Measurements from ENCODE around the gene TEKT2. TPM values are rescaled to one million over a fixed set of nuclear protein-coding genes. Genes with fewer than 3 reads are reported as not detected.
A peak's percentile ranks its signal among the peaks of the same experiment; 100 is the strongest.

Gene TEKT2
- total RNA-seq, 2 experiments from 2014 or later: 0.16 TPM; not detected in 1

DNA sequence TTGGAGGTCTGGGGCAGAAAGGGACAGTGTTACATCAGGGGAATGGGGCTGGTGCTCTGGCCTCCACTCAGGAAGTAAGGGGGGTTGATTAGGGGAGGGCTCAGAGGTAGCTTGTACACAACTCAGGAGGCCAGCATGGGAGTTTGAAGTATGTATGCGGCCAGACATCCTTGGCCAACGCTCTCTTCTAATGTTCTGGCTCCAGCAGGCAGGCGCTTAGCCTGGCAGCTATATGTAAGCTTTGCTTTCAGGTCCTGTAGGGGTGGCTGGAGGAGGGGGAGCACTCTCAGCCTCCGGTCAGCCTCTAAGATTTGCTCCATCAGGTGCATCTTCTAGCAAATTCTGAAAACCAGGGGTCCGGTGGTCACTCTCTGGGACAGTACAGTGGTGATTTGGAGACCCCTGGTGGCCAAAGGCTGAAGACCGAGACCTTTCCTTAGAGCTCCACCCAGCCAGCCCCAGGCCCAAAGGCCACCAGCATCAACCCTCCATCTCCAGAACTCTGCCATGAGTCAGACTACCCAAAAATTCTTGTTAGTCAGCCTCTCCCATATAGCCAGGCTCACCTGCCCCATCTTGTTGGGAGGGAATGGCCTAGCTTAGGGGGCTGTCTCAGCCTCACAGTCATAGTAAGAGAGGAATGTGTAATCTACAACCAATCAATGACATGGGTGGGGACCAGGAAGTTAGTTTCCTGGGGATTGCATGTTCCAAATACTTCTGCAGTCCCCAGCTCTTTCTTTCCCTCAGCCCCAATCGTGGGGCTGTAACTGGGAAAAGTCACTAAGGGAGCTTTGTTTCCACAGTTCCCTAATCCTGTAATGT, 50.8 kb downstream of the TEKT2 start:
- peaks cover 4% of the 10 kb centered on the region for H3K4me1 Mint-ChIP-seq
- ChIA-PET POLR2A (interaction anchor here (0.6 kb wide), 2 partner anchors 11 to 14 kb away, joined by 3 to 5 read pairs; partner anchors contain the start of gene TRAPPC3), CTCF (interaction anchor here (0.5 to 3.2 kb wide), 25 partner anchors 11 to 475 kb away, joined by 3 to 28 read pairs (median 4); no protein-coding TSS in a partner anchor)
- peaks cover 9% of the 10 kb centered on the region for H3K36me3 Mint-ChIP-seq (ENCODE audit: low read depth)
- peak; percentile 71 for DNase-seq
- no peaks in the 10 kb centered on the region for H3K9me3 Mint-ChIP-seq (ENCODE audit: low read depth)
- intact Hi-C loops (cut with DNase I, micrococcal nuclease): loop anchor here (1.0 to 2.0 kb wide), 2 partner anchors 35 to 252 kb away; partner anchors contain the start of gene AGO1 (in 1 of the 2)
- peak; percentile 73 for ATAC-seq
- H3K27ac Mint-ChIP-seq: no peak overlapping the region
- H3K27me3 Mint-ChIP-seq: no peaks in the 10 kb centered on the region
- H3K4me3 Mint-ChIP-seq: no peak overlapping the region

DNA sequence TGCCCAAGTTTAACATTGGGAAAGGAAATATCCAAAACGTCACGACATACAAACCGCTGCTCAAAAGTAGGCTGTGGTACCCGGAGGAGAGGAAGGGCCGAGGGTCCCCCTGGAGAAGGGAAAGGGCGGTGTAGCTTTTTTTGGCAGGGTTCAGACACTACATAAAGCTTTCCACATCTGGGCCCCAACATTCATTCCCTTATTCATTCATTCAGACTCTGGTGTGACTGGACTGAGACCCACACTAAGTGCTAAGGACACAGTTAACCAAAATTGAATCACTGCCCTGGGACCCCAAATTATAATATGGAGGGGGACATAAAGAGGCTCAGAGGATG, 51.4 kb downstream of the TEKT2 start:
- Mint-ChIP-seq H3K36me3 (ENCODE audit: low read depth) (peaks cover 13% of the 10 kb centered on the region), H3K27me3 (no peaks in the 10 kb centered on the region), H3K9me3 (ENCODE audit: low read depth) (no peaks in the 10 kb centered on the region), H3K4me3 (no peak overlapping the region), H3K27ac (no peak overlapping the region), H3K4me1 (peaks cover 7% of the 10 kb centered on the region)
- POLR2A ChIA-PET: interaction anchor here (0.6 kb wide), 1 partner anchor 12 kb away, joined by 3 read pairs; no protein-coding TSS in a partner anchor
- ATAC-seq: no peak
- no peak for DNase-seq
- CTCF ChIA-PET: interaction anchor here (0.6 to 3.2 kb wide), 19 partner anchors 10 to 475 kb away, joined by 3 to 28 read pairs (median 4); no protein-coding TSS in a partner anchor
- intact Hi-C loops (cut with DNase I, micrococcal nuclease): loop anchor here in 1 of 2 experiments (2.0 kb wide), 1 partner anchor 252 kb away; the partner anchor contains the start of gene AGO1

DNA sequence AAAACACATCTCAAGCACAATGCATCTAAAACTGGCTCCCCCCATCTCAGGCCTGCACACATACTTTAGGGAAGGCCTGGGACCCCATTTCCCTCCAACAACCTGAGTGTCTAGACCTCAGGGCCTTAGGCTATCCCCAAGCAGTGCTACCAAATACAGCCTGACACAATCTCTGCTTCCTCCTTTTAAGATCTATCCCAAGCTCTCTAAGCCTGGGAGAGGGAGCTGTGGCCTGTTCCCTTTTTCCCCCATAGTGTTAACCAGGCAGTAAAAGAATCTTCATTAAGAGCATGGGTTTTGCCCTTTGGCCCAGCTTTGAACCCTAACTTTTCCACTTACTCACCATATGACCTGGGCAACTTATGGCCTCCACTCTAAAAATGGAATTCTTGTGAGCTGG, 51.9 kb downstream of the TEKT2 start:
- DNase-seq: no peak
- peaks cover 12% of the 10 kb centered on the region for H3K4me1 Mint-ChIP-seq
- CTCF ChIA-PET: interaction anchor here (0.7 to 3.2 kb wide), 10 partner anchors 10 to 87 kb away, joined by 3 to 28 read pairs (median 4); no protein-coding TSS in a partner anchor
- H3K27me3 Mint-ChIP-seq: no peaks in the 10 kb centered on the region
- POLR2A ChIA-PET: no interaction called here
- H3K9me3 Mint-ChIP-seq (ENCODE audit: low read depth): no peaks in the 10 kb centered on the region
- ATAC-seq: no peak
- peaks cover 13% of the 10 kb centered on the region for H3K36me3 Mint-ChIP-seq (ENCODE audit: low read depth)
- intact Hi-C loops (cut with DNase I, micrococcal nuclease): loop anchor here in 1 of 2 experiments (2.0 kb wide), 1 partner anchor 253 kb away; the partner anchor contains the start of gene AGO1
- H3K27ac Mint-ChIP-seq: peak overlapping the region; percentile 58
- no peak overlapping the region for H3K4me3 Mint-ChIP-seq

DNA sequence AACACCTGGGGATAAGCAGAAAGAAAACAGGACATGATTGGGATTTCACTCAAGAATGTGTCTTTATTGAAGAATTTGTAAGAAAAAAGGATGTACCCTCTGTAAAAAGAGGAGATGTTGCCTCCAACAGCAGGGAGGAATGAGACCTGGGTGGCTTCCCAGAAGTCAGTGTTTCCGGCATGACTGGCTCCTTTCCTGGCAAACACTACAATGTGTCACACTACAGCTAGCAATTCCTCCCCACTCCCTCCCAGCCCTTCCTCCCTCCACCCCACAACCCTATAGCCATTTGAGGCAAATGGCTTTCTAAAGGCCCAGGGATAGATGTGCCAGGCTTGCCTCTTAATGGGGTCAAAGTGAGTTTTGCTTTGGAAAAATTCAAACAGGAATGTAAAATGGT, 52.6 kb downstream of the TEKT2 start:
- H3K4me3 Mint-ChIP-seq: no peak overlapping the region
- intact Hi-C loops (cut with DNase I, micrococcal nuclease): no loop called here
- no peaks in the 10 kb centered on the region for H3K9me3 Mint-ChIP-seq (ENCODE audit: low read depth)
- no peaks in the 10 kb centered on the region for H3K27me3 Mint-ChIP-seq
- peak overlapping the region; percentile 25 for H3K27ac Mint-ChIP-seq
- H3K4me1 Mint-ChIP-seq: peaks cover 20% of the 10 kb centered on the region
- DNase-seq (no peak), ATAC-seq (no peak)
- H3K36me3 Mint-ChIP-seq (ENCODE audit: low read depth): peaks cover 15% of the 10 kb centered on the region
- CTCF ChIA-PET: interaction anchor here (0.6 to 0.7 kb wide), 3 partner anchors 19 to 39 kb away, joined by 3 to 5 read pairs (median 3); no protein-coding TSS in a partner anchor
- POLR2A ChIA-PET: no interaction called here

DNA sequence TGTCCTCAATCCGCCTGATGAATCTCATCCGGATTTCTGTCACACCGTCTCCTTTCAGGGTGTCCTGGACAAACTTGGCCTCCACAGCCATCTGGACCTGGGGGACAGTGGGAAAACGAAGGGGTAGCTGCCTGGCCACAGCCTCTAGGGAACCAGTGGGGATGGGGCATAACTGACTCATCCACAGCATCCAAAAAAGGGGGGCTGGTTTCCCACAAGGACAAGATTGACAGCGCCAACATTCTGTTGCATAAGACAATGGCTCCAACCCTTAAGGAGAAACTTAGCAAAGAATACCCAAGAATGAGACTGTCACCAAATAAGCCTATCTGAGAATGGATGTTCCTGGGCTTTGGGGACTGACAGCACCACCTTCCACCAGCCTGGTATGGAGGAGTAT, 53.3 kb downstream of the TEKT2 start:
- no peak overlapping the region for H3K27ac Mint-ChIP-seq
- no peaks in the 10 kb centered on the region for H3K27me3 Mint-ChIP-seq
- CTCF ChIA-PET: interaction anchor here (0.6 to 0.7 kb wide), 3 partner anchors 20 to 40 kb away, joined by 3 to 5 read pairs (median 3); no protein-coding TSS in a partner anchor
- POLR2A ChIA-PET: no interaction called here
- intact Hi-C loops (cut with DNase I, micrococcal nuclease): no loop called here
- H3K36me3 Mint-ChIP-seq (ENCODE audit: low read depth): peaks cover 15% of the 10 kb centered on the region
- no peak for DNase-seq
- H3K4me1 Mint-ChIP-seq: peaks cover 25% of the 10 kb centered on the region
- H3K9me3 Mint-ChIP-seq (ENCODE audit: low read depth): no peaks in the 10 kb centered on the region
- ATAC-seq: no peak
- no peak overlapping the region for H3K4me3 Mint-ChIP-seq

DNA sequence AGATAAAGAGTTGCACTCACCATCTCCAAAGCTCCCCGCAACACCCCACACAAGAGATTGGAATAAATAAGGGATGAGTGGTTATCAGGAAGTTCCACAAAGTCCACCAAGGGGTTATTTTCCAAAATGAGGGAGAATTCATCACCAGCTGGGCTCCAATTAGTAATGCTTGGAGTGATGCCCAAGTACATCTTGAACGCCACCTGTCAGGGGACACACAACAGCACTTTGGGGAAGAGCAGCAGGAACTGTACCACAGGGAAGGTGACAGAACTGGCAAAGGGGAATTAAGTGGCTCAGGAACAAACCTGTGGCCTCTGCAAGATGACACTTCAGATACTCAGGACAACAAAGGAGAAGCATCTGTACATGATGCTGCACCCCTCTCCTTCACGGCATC, 53.9 kb downstream of the TEKT2 start:
- ChIA-PET CTCF (no interaction called here), POLR2A (interaction anchor here (0.6 kb wide), 1 partner anchor 47 kb away, joined by 3 read pairs; no protein-coding TSS in a partner anchor)
- intact Hi-C loops (cut with DNase I, micrococcal nuclease): no loop called here
- Mint-ChIP-seq H3K27me3 (no peaks in the 10 kb centered on the region), H3K9me3 (ENCODE audit: low read depth) (no peaks in the 10 kb centered on the region), H3K36me3 (ENCODE audit: low read depth) (peaks cover 15% of the 10 kb centered on the region), H3K4me1 (peaks cover 28% of the 10 kb centered on the region), H3K4me3 (no peak overlapping the region), H3K27ac (no peak overlapping the region)
- DNase-seq (no peak), ATAC-seq (no peak)

Other genes with a start within 250 kb of the TEKT2 start
- gene AGO1, start 200.9 kb upstream of the TEKT2 start, total RNA-seq: 10 to 100 TPM; 31.5 to 34.6 TPM
- gene AGO3, start 153.0 kb upstream of the TEKT2 start, total RNA-seq: 10 to 100 TPM; 23.3 to 33.8 TPM
- 10 to 100 TPM; 34.0 to 43.9 TPM for gene ADPRS, start 4.8 kb downstream of the TEKT2 start, total RNA-seq
- under 1 TPM; 0.05 TPM for gene COL8A2, start 41.1 kb downstream of the TEKT2 start, total RNA-seq
- gene TRAPPC3, start 65.4 kb downstream of the TEKT2 start, total RNA-seq: 10 to 100 TPM; 43.8 to 53.8 TPM
- 100 to 1,000 TPM; 122 to 133 TPM for gene MAP7D1, start 72.1 kb downstream of the TEKT2 start, total RNA-seq
- 100 to 1,000 TPM; 149 to 182 TPM for gene THRAP3, start 140.3 kb downstream of the TEKT2 start, total RNA-seq
- 10 to 100 TPM; 26.2 to 33.0 TPM for gene SH3D21, start 222.3 kb downstream of the TEKT2 start, total RNA-seq
- 1 to 10 TPM; 2.7 to 3.1 TPM for gene EVA1B, start 239.6 kb downstream of the TEKT2 start, total RNA-seq

Data from activated CD4-positive, alpha-beta T cell treated with anti-CD3 and anti-CD28 coated beads for 36 hours (primary cell).